ENCODE data around the gene LCOR.

DNA sequence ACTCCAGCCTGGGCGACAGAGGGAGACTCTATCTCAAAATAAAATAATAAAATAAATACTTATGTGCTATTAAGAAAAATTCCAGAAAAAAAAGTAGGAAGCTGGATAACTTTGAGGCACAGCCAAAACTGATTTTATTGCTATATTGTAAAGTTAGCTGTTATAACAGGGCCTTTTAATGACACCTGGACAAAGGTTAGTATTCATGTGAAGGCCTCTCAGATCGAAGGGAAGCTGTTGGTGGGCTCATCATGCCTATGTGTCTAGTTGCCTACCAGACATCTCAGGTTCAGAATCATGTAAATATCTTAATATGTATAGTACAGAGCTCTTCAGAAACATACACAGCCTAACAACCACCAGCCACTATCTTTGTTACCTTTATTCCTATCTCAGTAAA lies 143.0 kb downstream of the LCOR start:
- TF ChIP-seq, protein P1, sequence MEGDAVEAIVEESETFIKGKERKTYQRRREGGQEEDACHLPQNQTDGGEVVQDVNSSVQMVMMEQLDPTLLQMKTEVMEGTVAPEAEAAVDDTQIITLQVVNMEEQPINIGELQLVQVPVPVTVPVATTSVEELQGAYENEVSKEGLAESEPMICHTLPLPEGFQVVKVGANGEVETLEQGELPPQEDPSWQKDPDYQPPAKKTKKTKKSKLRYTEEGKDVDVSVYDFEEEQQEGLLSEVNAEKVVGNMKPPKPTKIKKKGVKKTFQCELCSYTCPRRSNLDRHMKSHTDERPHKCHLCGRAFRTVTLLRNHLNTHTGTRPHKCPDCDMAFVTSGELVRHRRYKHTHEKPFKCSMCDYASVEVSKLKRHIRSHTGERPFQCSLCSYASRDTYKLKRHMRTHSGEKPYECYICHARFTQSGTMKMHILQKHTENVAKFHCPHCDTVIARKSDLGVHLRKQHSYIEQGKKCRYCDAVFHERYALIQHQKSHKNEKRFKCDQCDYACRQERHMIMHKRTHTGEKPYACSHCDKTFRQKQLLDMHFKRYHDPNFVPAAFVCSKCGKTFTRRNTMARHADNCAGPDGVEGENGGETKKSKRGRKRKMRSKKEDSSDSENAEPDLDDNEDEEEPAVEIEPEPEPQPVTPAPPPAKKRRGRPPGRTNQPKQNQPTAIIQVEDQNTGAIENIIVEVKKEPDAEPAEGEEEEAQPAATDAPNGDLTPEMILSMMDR (IDR thresholded peaks at IDR 0.05): no peak
- TF ChIP-seq POLR2A (IDR thresholded peaks at IDR 0.05): no peak

Measured in heart left ventricle (tissue), 13 donors.